ENCODE data around the gene CLCC1.

Gene CLCC1

GRCh38 chr1:108961198-108961597, 2.1 kb downstream of the CLCC1 start:
- TF ChIP-seq ZNF768 (tag by site-specific recombination; IDR thresholded peaks at IDR 0.05): no peak
- TF ChIP-seq ZNF19 (tag by site-specific recombination; IDR thresholded peaks at IDR 0.05; ENCODE audit: low read depth): no peak
- TF ChIP-seq ZNF707 (tag by site-specific recombination; IDR thresholded peaks at IDR 0.05): no peak
- TF ChIP-seq ZBTB21 (tag by site-specific recombination; IDR thresholded peaks at IDR 0.05): no peak
- TF ChIP-seq ZNF394 (tag by site-specific recombination; IDR thresholded peaks at IDR 0.05; ENCODE audit: borderline replicate concordance): no peak
- TF ChIP-seq EGR2 (tag by site-specific recombination; IDR thresholded peaks at IDR 0.05; ENCODE audit: low read depth): no peak
- no peak overlapping the region for H3K4me3 ChIP-seq (ENCODE audit: low read depth, low read length)
- ChIA-PET CTCF (interaction anchor here (0.7 kb wide), 1 partner anchor 140 kb away, joined by 3 read pairs; no protein-coding TSS in a partner anchor), POLR2A (interaction anchor here (0.6 to 1.1 kb wide), 4 partner anchors 9 to 139 kb away, joined by 3 to 7 read pairs (median 4); partner anchors contain the start of gene WDR47)
- no peak overlapping the region for H3K27ac ChIP-seq (ENCODE audit: extremely low read depth, low read depth, low read length)
- H3K36me3 ChIP-seq (ENCODE audit: control insufficient read depth in 2 of 2, insufficient read depth in 1 of 2, low read length in 2 of 2): peaks cover 3 to 20% of the 10 kb centered on the region in 2 experiments; a peak in 2 of 3 replicates
- H3K9me3 ChIP-seq (ENCODE audit: control insufficient read depth, insufficient read depth, low read depth, low read length): no peaks in the 10 kb centered on the region
- no peaks in the 10 kb centered on the region for H3K4me1 ChIP-seq (ENCODE audit: control insufficient read depth, insufficient read depth, low read length)

GRCh38 chr1:108960719-108961118, 2.6 kb downstream of the CLCC1 start:
- H3K4me1 ChIP-seq (ENCODE audit: control insufficient read depth, insufficient read depth, low read length): no peaks in the 10 kb centered on the region
- POLR2A ChIA-PET: interaction anchor here (0.9 kb wide), 1 partner anchor 82 kb away, joined by 3 read pairs; the partner anchor contains the start of gene WDR47
- CTCF ChIA-PET: no interaction called here
- TF ChIP-seq ZNF302 (tag by site-specific recombination; IDR thresholded peaks at IDR 0.05; ENCODE audit: low read depth): no peak
- peak; percentile 74; the same call in 1 of the 2 replicates for TF ChIP-seq ZNF121 (tag by site-specific recombination; IDR thresholded peaks at IDR 0.05)
- no peak for TF ChIP-seq PRDM2 (tag by site-specific recombination; IDR thresholded peaks at IDR 0.05; ENCODE audit: borderline replicate concordance)
- TF ChIP-seq ZNF341 (tag by site-specific recombination; IDR thresholded peaks at IDR 0.05; ENCODE audit: low read depth): no peak
- no peak for TF ChIP-seq ZNF223 (tag by site-specific recombination; IDR thresholded peaks at IDR 0.05)
- TF ChIP-seq ZNF362 (tag by site-specific recombination; IDR thresholded peaks at IDR 0.05): no peak
- no peaks in the 10 kb centered on the region for H3K9me3 ChIP-seq (ENCODE audit: control insufficient read depth, insufficient read depth, low read depth, low read length)
- H3K27ac ChIP-seq (ENCODE audit: extremely low read depth, low read depth, low read length): no peak overlapping the region
- H3K36me3 ChIP-seq (ENCODE audit: control insufficient read depth in 2 of 2, insufficient read depth in 1 of 2, low read length in 2 of 2): peaks cover 3 to 25% of the 10 kb centered on the region in 2 experiments; a peak in 2 of 3 replicates
- no peak overlapping the region for H3K4me3 ChIP-seq (ENCODE audit: low read depth, low read length)

GRCh38 chr1:108957888-108958287, 5.4 kb downstream of the CLCC1 start:
- peaks cover 15 to 48% of the 10 kb centered on the region in 2 experiments; a peak in 2 of 3 replicates for H3K36me3 ChIP-seq (ENCODE audit: control insufficient read depth in 2 of 2, insufficient read depth in 1 of 2, low read length in 2 of 2)
- ChIA-PET CTCF (interaction anchor here (0.8 to 1.4 kb wide), 2 partner anchors 236 to 682 kb away, joined by 3 to 5 read pairs; no protein-coding TSS in a partner anchor), POLR2A (no interaction called here)
- no peak overlapping the region for H3K4me3 ChIP-seq (ENCODE audit: low read depth, low read length)
- H3K9me3 ChIP-seq (ENCODE audit: control insufficient read depth, insufficient read depth, low read depth, low read length): no peaks in the 10 kb centered on the region
- H3K27ac ChIP-seq (ENCODE audit: extremely low read depth, low read depth, low read length): no peak overlapping the region
- H3K4me1 ChIP-seq (ENCODE audit: control insufficient read depth, insufficient read depth, low read length): no peaks in the 10 kb centered on the region
- no peak for TF ChIP-seq ZNF521 (tag by site-specific recombination; IDR thresholded peaks at IDR 0.05)
- TF ChIP-seq ZNF623 (tag by site-specific recombination; IDR thresholded peaks at IDR 0.05): no peak
- no peak for TF ChIP-seq SCRT1 (tag by site-specific recombination; IDR thresholded peaks at IDR 0.05; ENCODE audit: borderline replicate concordance)
- TF ChIP-seq ZBTB49 (tag by site-specific recombination; IDR thresholded peaks at IDR 0.05; ENCODE audit: low read depth): no peak
- no peak for TF ChIP-seq ZBTB1 (tag by site-specific recombination; IDR thresholded peaks at IDR 0.05)
- TF ChIP-seq ZNF18 (tag by site-specific recombination; IDR thresholded peaks at IDR 0.05): no peak
- TF ChIP-seq ZNF488 (tag by site-specific recombination; IDR thresholded peaks at IDR 0.05): no peak
- TF ChIP-seq ZNF311 (tag by site-specific recombination; IDR thresholded peaks at IDR 0.05; ENCODE audit: borderline replicate concordance): no peak

Measured in HEK293 (cell line).